Lung (tissue), 12 donors: ENCODE measurements around the gene MGAT3. TPM values are rescaled to one million over a fixed set of nuclear protein-coding genes. Genes with fewer than 3 reads are reported as not detected.

ENCODE experiments used
- ATAC-seq: fragments of 200-7000 bp; cut with Tn5 transposase; one replicate; pipeline ENCODE4 v1.9.1; 2020; ENCODE audit warnings: moderate number of reproducible peaks; ENCODE audit not compliant: insufficient read depth, low FRiP score
- DNase-seq, 3 donors: peaks; one replicate each; pipeline ENCODE4 v3.0.0-alpha.2; 2013 to 2017
- H3K27ac ChIP-seq, 2 donors: one replicate each; pipeline ENCODE4 v1.5.1; 2013; ENCODE audit warnings: mild to moderate bottlenecking in 2 of 2, moderate library complexity in 2 of 2, control low read depth in 1 of 2, inconsistent platforms in 1 of 2, low read depth in 1 of 2, low read length in 1 of 2
- H3K27me3 ChIP-seq, 3 donors: one replicate each; pipeline ENCODE4 v1.5.1; 2013; ENCODE audit warnings: low read length in 2 of 3; ENCODE audit not compliant: control insufficient read depth in 3 of 3, insufficient read depth in 3 of 3
- H3K36me3 ChIP-seq, 4 donors: one replicate each; pipeline ENCODE4 v1.5.1; 2013; ENCODE audit warnings: low read length in 4 of 4, mild to moderate bottlenecking in 1 of 4, moderate library complexity in 1 of 4; ENCODE audit not compliant: control insufficient read depth in 4 of 4, insufficient read depth in 4 of 4
- H3K4me1 ChIP-seq, 5 donors: one replicate each; pipeline ENCODE4 v1.5.1; 2013; ENCODE audit warnings: low read length in 5 of 5, mild to moderate bottlenecking in 2 of 5, moderate library complexity in 1 of 5; ENCODE audit not compliant: control insufficient read depth in 5 of 5, insufficient read depth in 5 of 5
- H3K4me3 ChIP-seq: one replicate; pipeline ENCODE4 v1.5.1; 2013; ENCODE audit warnings: mild to moderate bottlenecking, control low read depth, moderate library complexity
- H3K9ac ChIP-seq, 2 donors: one replicate each; pipeline ENCODE4 v1.5.1; 2013; ENCODE audit warnings: low read length in 2 of 2, control low read depth in 1 of 2; ENCODE audit not compliant: insufficient read depth in 1 of 2
- H3K9me3 ChIP-seq, 4 donors: one replicate each; pipeline ENCODE4 v1.5.1; 2013; ENCODE audit warnings: low read length in 3 of 4, mild to moderate bottlenecking in 1 of 4, moderate library complexity in 1 of 4; ENCODE audit not compliant: control insufficient read depth in 4 of 4, insufficient read depth in 3 of 4
- WGBS, 2 donors: extraction: QIAGEN DNeasy Blood & Tissue Kit; methylation state at CpG; one replicate each; pipeline ENCODE4 v1.1.7; 2013; 5-methylcytosine and 5-hydroxymethylcytosine counted together
- polyA plus RNA-seq, 2 donors: library from polyadenylated mRNA; stranded (reverse); fragments of 200-250 nt; gene quantifications; one replicate each; pipeline ENCODE4 v1.2.1, GENCODE V29; 2013
- total RNA-seq, 2 donors: library from RNA; depleted of rRNA in 1 of 2; stranded (reverse); fragments of >200 nt in 1 of 2; gene quantifications; one replicate each; pipeline ENCODE4 v1.2.1, GENCODE V29; 2014 to 2021
- TF ChIP-seq, protein P1 (sequence below): IDR thresholded peaks from 2 replicates; pipeline ENCODE4 v1.5.1; 2012; ENCODE audit warnings: mild to moderate bottlenecking; ENCODE audit errors: control extremely low read depth, extremely low read depth
- donor health status: control.
- donor health status: control.
- donor health status: Bipolar disorder and iron deficiency.
- donor health status: healthy.
- donor health status: DM: yes; HTN: yes; CAD: no.

The MGAT3 gene
- total and polyA plus RNA-seq, 4 donors: 5.6 to 19.4 (median 5.9) TPM

DNA sequence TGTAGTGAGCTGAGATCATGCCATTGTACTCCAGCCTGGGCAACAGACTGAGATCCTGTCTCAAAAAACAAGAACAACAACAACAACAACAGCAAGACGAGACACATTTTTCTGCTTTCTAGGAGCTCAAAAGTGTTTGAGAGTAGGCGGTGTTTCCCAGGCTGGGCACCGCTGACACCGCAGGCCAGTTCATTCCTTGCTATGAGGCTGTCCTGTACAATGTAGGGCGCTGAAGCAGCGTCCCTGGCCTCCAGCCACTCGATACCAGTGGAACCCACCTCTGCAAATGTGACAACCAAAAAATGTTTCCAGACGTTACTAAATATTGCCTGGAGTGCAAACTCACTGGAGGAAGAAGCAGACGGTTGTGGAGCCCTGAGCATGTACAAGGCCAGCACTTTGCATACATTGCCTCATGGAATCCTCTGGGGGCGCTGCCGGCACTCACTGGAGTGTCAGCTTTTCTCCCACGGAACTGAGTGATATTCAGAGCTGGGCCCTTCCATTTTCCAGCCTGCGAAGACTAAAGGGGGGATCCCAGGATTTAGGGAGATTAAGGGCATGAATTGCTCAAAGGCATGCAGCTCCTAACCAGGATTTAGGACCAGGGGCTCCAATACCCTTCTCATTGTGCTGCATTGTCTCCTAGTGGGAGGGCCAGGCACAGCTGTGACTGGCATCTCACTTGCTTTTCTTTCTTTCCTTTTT is 39.5 kb downstream of the MGAT3 start:
- WGBS, 2 donors: 40 to 41% methylated on average over 13 of the region's 13 CpGs
- Histone ChIP-seq H3K27me3 (no peaks in the 10 kb centered on the region), H3K9ac (no peak overlapping the region), H3K4me1 (peaks cover 1 to 10% (median 2%) of the 10 kb centered on the region in 5 donors), H3K9me3 (no peaks in the 10 kb centered on the region), H3K36me3 (peaks cover 0 to under 1% (median 0%) of the 10 kb centered on the region in 4 donors), H3K4me3 (no peak overlapping the region), H3K27ac (no peak overlapping the region)
- peak; percentile 74 to 79 (median 77) for DNase-seq
- TF ChIP-seq, protein P1, sequence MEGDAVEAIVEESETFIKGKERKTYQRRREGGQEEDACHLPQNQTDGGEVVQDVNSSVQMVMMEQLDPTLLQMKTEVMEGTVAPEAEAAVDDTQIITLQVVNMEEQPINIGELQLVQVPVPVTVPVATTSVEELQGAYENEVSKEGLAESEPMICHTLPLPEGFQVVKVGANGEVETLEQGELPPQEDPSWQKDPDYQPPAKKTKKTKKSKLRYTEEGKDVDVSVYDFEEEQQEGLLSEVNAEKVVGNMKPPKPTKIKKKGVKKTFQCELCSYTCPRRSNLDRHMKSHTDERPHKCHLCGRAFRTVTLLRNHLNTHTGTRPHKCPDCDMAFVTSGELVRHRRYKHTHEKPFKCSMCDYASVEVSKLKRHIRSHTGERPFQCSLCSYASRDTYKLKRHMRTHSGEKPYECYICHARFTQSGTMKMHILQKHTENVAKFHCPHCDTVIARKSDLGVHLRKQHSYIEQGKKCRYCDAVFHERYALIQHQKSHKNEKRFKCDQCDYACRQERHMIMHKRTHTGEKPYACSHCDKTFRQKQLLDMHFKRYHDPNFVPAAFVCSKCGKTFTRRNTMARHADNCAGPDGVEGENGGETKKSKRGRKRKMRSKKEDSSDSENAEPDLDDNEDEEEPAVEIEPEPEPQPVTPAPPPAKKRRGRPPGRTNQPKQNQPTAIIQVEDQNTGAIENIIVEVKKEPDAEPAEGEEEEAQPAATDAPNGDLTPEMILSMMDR: peak; percentile 57
- peak; percentile 48 for ATAC-seq

DNA sequence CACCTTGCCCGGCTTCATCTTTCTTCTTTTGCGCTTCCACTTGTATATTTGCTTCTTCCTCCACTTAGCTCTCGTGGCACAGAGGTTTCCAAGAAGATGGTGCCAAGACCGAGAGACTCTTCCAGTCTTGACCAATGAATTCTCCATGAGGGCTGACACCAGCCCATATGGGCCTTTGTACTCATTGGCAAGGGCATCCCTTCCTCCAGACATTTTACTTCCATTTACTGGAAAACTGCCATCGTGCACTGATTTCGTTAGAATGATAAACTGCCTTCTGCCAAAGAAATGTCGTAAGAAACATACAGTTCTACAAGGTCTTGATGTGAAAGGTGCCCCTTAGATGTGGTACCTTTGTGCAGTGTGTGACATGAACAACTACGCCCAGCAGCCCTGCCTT is 40.6 kb downstream of the MGAT3 start:
- ATAC-seq: no peak
- Histone ChIP-seq H3K4me1 (peaks cover 2 to 17% (median 7%) of the 10 kb centered on the region in 5 donors), H3K9me3 (no peaks in the 10 kb centered on the region), H3K27ac (no peak overlapping the region), H3K36me3 (no peaks in the 10 kb centered on the region), H3K9ac (no peak overlapping the region), H3K4me3 (no peak overlapping the region), H3K27me3 (no peaks in the 10 kb centered on the region)
- DNase-seq: no peak
- WGBS, 2 donors: 83 to 88% methylated on average over 8 of the region's 8 CpGs
- TF ChIP-seq, protein P1: no peak

DNA sequence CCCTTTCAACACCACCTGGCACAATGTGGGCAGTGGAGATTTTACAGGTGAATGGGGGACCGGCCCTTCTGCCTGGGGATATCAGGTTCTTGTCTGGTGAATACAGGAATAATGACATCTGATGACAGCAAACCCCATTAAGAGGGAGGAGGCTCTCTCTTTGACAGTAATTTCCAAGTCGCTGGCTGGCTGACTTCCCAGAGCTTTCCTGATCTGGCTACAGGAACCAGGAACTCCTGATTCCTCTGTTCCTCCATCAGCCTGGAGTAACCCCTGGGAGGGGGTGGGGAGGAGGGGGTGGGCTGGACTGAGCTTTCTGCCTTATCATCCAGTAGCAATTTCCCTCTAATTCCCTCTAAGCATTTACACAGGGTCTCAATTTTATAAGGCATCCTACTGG is 41.6 kb downstream of the MGAT3 start:
- Histone ChIP-seq H3K27me3 (no peaks in the 10 kb centered on the region), H3K36me3 (no peaks in the 10 kb centered on the region), H3K4me1 (peaks cover 2 to 23% (median 13%) of the 10 kb centered on the region in 5 donors), H3K9me3 (no peaks in the 10 kb centered on the region), H3K4me3 (no peak overlapping the region), H3K27ac (no peak overlapping the region), H3K9ac (no peak overlapping the region)
- peak in 1 of 3 donors; percentile 29 for DNase-seq
- ATAC-seq: no peak
- WGBS, 2 donors: 42 to 69% methylated on average over 2 of the region's 2 CpGs
- TF ChIP-seq, protein P1: no peak
